HEK293T (cell line): Measurements from ENCODE around the gene ENTPD1.

Experiments
- ARNT ChIP-seq: fragments of 450-650 bp; IDR thresholded peaks from 2 replicates; pipeline ENCODE4 v1.6.1; 2017; ENCODE audit warnings: mild to moderate bottlenecking
- BHLHE40 ChIP-seq: fragments of 450-650 bp; IDR thresholded peaks from 2 replicates; pipeline ENCODE4 v1.6.1; 2016; ENCODE audit warnings: mild to moderate bottlenecking, moderate library complexity, borderline replicate concordance
- CTBP1 ChIP-seq: fragments of 450-650 bp; IDR thresholded peaks from 2 replicates; pipeline ENCODE4 v1.6.1; 2016; ENCODE audit warnings: borderline replicate concordance
- ELF4 ChIP-seq: fragments of 450-650 bp; IDR thresholded peaks from 2 replicates; pipeline ENCODE4 v1.6.1; 2017; ENCODE audit warnings: antibody characterized with exemption
- FOXA1 ChIP-seq: fragments of 450-650 bp; IDR thresholded peaks from 2 replicates; pipeline ENCODE4 v1.6.1; 2016; ENCODE audit warnings: mild to moderate bottlenecking
- FOXK2 ChIP-seq: fragments of 450-650 bp; IDR thresholded peaks from 2 replicates; pipeline ENCODE4 v1.6.1; 2016; ENCODE audit warnings: mild to moderate bottlenecking
- FOXM1 ChIP-seq: fragments of 450-650 bp; IDR thresholded peaks from 2 replicates; pipeline ENCODE4 v1.6.1; 2017; ENCODE audit warnings: mild to moderate bottlenecking, borderline replicate concordance
- LEF1 ChIP-seq: fragments of 450-650 bp; IDR thresholded peaks from 2 replicates; pipeline ENCODE4 v1.6.1; 2017; ENCODE audit warnings: mild to moderate bottlenecking, borderline replicate concordance
- PKNOX1 ChIP-seq: fragments of 450-650 bp; IDR thresholded peaks from 2 replicates; pipeline ENCODE4 v1.6.1; 2016
- SP1 ChIP-seq: fragments of 450-650 bp; IDR thresholded peaks from 2 replicates; pipeline ENCODE4 v1.6.1; 2017
- SUZ12 ChIP-seq: fragments of 450-650 bp; IDR thresholded peaks from 2 replicates; pipeline ENCODE4 v1.6.1; 2016; ENCODE audit warnings: mild to moderate bottlenecking

- TF ChIP-seq ELF4 (no peak), BHLHE40 (no peak), PKNOX1 (no peak), ARNT (no peak), SUZ12 (no peak), FOXA1 (no peak), SP1 (no peak), FOXM1 (no peak), FOXK2 (no peak), CTBP1 (no peak), LEF1 (no peak)
Observed at GRCh38 chr10:95741807-95742467, 14.0 kb upstream of the ENTPD1 start.
